Esophagus squamous epithelium (tissue), 4 donors: ENCODE data around the gene CDH16.
A peak's percentile ranks its signal among the peaks of the same experiment; 100 is the strongest.

Experiments
- CTCF ChIP-seq, 6 experiments: fragments of 450-650 bp in 4 of 6; fragments of 200-600 bp in 2 of 6; sonication (generic) in 2 of 6; IDR thresholded peaks; one replicate each; pipeline ENCODE4 v1.5.1; 2016 to 2019; ENCODE audit warnings: antibody characterized with exemption in 6 of 6, mild to moderate bottlenecking in 4 of 6, moderate library complexity in 4 of 6
- POLR2A ChIP-seq, 4 donors: fragments of 450-650 bp; IDR thresholded peaks; one replicate each; pipeline ENCODE4 v1.6.1; 2017; ENCODE audit warnings: antibody characterized with exemption in 4 of 4, mild to moderate bottlenecking in 4 of 4, moderate library complexity in 3 of 4

- TF ChIP-seq POLR2A (IDR thresholded peaks at IDR 0.05) = no peak
- TF ChIP-seq CTCF (IDR thresholded peaks at IDR 0.05) = peak in 5 of 6 experiments; percentile 14 to 55 (median 29)
Measured at GRCh38 chr16:66928702-66929388, 10.2 kb upstream of the CDH16 start.
